Measurements from ENCODE around the gene LTB. TPM values are rescaled to one million over a fixed set of nuclear protein-coding genes. Genes with fewer than 3 reads are reported as not detected.

Gene LTB
- polyA plus RNA-seq, 1 donor from 2014 or later = not detected

DNA sequence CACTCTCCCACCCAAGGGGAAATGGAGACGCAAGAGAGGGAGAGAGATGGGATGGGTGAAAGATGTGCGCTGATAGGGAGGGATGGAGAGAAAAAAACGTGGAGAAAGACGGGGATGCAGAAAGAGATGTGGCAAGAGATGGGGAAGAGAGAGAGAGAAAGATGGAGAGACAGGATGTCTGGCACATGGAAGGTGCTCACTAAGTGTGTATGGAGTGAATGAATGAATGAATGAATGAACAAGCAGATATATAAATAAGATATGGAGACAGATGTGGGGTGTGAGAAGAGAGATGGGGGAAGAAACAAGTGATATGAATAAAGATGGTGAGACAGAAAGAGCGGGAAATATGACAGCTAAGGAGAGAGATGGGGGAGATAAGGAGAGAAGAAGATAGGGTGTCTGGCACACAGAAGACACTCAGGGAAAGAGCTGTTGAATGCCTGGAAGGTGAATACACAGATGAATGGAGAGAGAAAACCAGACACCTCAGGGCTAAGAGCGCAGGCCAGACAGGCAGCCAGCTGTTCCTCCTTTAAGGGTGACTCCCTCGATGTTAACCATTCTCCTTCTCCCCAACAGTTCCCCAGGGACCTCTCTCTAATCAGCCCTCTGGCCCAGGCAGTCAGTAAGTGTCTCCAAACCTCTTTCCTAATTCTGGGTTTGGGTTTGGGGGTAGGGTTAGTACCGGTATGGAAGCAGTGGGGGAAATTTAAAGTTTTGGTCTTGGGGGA, 6.1 kb downstream of the LTB start:
- H2AFZ ChIP-seq (ENCODE audit: low read depth, low read length) = no peak overlapping the region
- no peak for TF ChIP-seq MXI1 (conservative IDR thresholded peaks at IDR 0.05; ENCODE audit: poor library complexity, severe bottlenecking)
- TF ChIP-seq, protein P1, sequence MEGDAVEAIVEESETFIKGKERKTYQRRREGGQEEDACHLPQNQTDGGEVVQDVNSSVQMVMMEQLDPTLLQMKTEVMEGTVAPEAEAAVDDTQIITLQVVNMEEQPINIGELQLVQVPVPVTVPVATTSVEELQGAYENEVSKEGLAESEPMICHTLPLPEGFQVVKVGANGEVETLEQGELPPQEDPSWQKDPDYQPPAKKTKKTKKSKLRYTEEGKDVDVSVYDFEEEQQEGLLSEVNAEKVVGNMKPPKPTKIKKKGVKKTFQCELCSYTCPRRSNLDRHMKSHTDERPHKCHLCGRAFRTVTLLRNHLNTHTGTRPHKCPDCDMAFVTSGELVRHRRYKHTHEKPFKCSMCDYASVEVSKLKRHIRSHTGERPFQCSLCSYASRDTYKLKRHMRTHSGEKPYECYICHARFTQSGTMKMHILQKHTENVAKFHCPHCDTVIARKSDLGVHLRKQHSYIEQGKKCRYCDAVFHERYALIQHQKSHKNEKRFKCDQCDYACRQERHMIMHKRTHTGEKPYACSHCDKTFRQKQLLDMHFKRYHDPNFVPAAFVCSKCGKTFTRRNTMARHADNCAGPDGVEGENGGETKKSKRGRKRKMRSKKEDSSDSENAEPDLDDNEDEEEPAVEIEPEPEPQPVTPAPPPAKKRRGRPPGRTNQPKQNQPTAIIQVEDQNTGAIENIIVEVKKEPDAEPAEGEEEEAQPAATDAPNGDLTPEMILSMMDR (IDR thresholded peaks at IDR 0.05; ENCODE audit: poor library complexity, severe bottlenecking) = no peak
- no peak for TF ChIP-seq TAF1 (IDR thresholded peaks at IDR 0.05; ENCODE audit: low read depth)
- no peak for TF ChIP-seq SMC3 (conservative IDR thresholded peaks at IDR 0.05; ENCODE audit: poor library complexity)
- TF ChIP-seq EP300 (conservative IDR thresholded peaks at IDR 0.05; ENCODE audit: poor library complexity, severe bottlenecking) = no peak
- TF ChIP-seq POLR2AphosphoS5 (IDR thresholded peaks at IDR 0.05) = no peak
- TF ChIP-seq RAD21 (conservative IDR thresholded peaks at IDR 0.05) = no peak
- TF ChIP-seq, protein P2, sequence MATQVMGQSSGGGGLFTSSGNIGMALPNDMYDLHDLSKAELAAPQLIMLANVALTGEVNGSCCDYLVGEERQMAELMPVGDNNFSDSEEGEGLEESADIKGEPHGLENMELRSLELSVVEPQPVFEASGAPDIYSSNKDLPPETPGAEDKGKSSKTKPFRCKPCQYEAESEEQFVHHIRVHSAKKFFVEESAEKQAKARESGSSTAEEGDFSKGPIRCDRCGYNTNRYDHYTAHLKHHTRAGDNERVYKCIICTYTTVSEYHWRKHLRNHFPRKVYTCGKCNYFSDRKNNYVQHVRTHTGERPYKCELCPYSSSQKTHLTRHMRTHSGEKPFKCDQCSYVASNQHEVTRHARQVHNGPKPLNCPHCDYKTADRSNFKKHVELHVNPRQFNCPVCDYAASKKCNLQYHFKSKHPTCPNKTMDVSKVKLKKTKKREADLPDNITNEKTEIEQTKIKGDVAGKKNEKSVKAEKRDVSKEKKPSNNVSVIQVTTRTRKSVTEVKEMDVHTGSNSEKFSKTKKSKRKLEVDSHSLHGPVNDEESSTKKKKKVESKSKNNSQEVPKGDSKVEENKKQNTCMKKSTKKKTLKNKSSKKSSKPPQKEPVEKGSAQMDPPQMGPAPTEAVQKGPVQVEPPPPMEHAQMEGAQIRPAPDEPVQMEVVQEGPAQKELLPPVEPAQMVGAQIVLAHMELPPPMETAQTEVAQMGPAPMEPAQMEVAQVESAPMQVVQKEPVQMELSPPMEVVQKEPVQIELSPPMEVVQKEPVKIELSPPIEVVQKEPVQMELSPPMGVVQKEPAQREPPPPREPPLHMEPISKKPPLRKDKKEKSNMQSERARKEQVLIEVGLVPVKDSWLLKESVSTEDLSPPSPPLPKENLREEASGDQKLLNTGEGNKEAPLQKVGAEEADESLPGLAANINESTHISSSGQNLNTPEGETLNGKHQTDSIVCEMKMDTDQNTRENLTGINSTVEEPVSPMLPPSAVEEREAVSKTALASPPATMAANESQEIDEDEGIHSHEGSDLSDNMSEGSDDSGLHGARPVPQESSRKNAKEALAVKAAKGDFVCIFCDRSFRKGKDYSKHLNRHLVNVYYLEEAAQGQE (IDR thresholded peaks at IDR 0.05; ENCODE audit: borderline replicate concordance) = no peak
- TF ChIP-seq EZH2 (IDR thresholded peaks at IDR 0.05; ENCODE audit: borderline replicate concordance, insufficient read depth, low read length, poor library complexity, severe bottlenecking) = no peak
- no peak overlapping the region for H3K9ac ChIP-seq (ENCODE audit: low read length)
- H3K9me3 ChIP-seq (ENCODE audit: low read length) = no peaks in the 10 kb centered on the region
- H3K9me2 ChIP-seq (ENCODE audit: insufficient read depth, low read length) = no peaks in the 10 kb centered on the region
- no peak overlapping the region for H3K27ac ChIP-seq (ENCODE audit: low read length)
- H3K79me2 ChIP-seq (replicated peaks; ENCODE audit: insufficient read depth, low read length) = no peaks in the 10 kb centered on the region
- no peak overlapping the region for H3K4me3 ChIP-seq (ENCODE audit: low read length)
- no peak overlapping the region for H3K4me2 ChIP-seq (ENCODE audit: low read length)
- no peaks in the 10 kb centered on the region for H3K36me3 ChIP-seq (ENCODE audit: insufficient read depth, low read length)
- no peaks in the 10 kb centered on the region for H4K20me1 ChIP-seq (ENCODE audit: insufficient read depth)
- no peaks in the 10 kb centered on the region for H3F3A ChIP-seq (ENCODE audit: insufficient read depth, low read length, poor library complexity, severe bottlenecking)
- peaks cover 4% of the 10 kb centered on the region for H3K27me3 ChIP-seq (ENCODE audit: insufficient read depth, low read depth, low read length)

DNA sequence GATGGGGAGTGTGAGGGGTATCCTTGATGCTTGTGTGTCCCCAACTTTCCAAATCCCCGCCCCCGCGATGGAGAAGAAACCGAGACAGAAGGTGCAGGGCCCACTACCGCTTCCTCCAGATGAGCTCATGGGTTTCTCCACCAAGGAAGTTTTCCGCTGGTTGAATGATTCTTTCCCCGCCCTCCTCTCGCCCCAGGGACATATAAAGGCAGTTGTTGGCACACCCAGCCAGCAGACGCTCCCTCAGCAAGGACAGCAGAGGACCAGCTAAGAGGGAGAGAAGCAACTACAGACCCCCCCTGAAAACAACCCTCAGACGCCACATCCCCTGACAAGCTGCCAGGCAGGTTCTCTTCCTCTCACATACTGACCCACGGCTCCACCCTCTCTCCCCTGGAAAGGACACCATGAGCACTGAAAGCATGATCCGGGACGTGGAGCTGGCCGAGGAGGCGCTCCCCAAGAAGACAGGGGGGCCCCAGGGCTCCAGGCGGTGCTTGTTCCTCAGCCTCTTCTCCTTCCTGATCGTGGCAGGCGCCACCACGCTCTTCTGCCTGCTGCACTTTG, 6.8 kb downstream of the LTB start, which contains the start of gene TNF:
Gene TNF (plus strand): TSS at position 231 of the 567 bp plus-strand sequence. CDS start 177 bp downstream, at position 408.
- Histone ChIP-seq H3K27me3 (ENCODE audit: insufficient read depth, low read depth, low read length) (no peaks in the 10 kb centered on the region), H3K36me3 (ENCODE audit: insufficient read depth, low read length) (no peaks in the 10 kb centered on the region), H3K27ac (ENCODE audit: low read length) (no peak within 1 kb of the TSS), H3K4me2 (ENCODE audit: low read length) (no peak within 1 kb of the TSS), H3K9me3 (ENCODE audit: low read length) (no peaks in the 10 kb centered on the region), H4K20me1 (ENCODE audit: insufficient read depth) (no peaks in the 10 kb centered on the region), H3F3A (ENCODE audit: insufficient read depth, low read length, poor library complexity, severe bottlenecking) (no peaks in the 10 kb centered on the region), H3K79me2 (replicated peaks; ENCODE audit: insufficient read depth, low read length) (no peaks in the 10 kb centered on the region), H2AFZ (ENCODE audit: low read depth, low read length) (no peak within 1 kb of the TSS), H3K4me3 (ENCODE audit: low read length) (no peak within 1 kb of the TSS), H3K9ac (ENCODE audit: low read length) (no peak within 1 kb of the TSS), H3K9me2 (ENCODE audit: insufficient read depth, low read length) (no peaks in the 10 kb centered on the region)
- TF ChIP-seq EP300 (conservative IDR thresholded peaks at IDR 0.05; ENCODE audit: poor library complexity, severe bottlenecking) (no peak), TAF1 (IDR thresholded peaks at IDR 0.05; ENCODE audit: low read depth) (no peak), EZH2 (IDR thresholded peaks at IDR 0.05; ENCODE audit: borderline replicate concordance, insufficient read depth, low read length, poor library complexity, severe bottlenecking) (no peak), POLR2AphosphoS5 (IDR thresholded peaks at IDR 0.05) (no peak), RAD21 (conservative IDR thresholded peaks at IDR 0.05) (no peak), SMC3 (conservative IDR thresholded peaks at IDR 0.05; ENCODE audit: poor library complexity) (no peak), MXI1 (conservative IDR thresholded peaks at IDR 0.05; ENCODE audit: poor library complexity, severe bottlenecking) (no peak)
- TF ChIP-seq, protein P1 (IDR thresholded peaks at IDR 0.05; ENCODE audit: poor library complexity, severe bottlenecking) = no peak
- TF ChIP-seq, protein P2 (IDR thresholded peaks at IDR 0.05; ENCODE audit: borderline replicate concordance) = no peak
